GM21529 (cell line): ENCODE measurements around the gene GRB10.
A peak's percentile ranks its signal among the peaks of the same experiment; 100 is the strongest.

Source experiments
- ATAC-seq: cut with Tn5 transposase; IDR thresholded peaks from one replicate; pipeline ENCODE4 v1.9.1; 2021; ENCODE audit not compliant: unreplicated experiment

Gene GRB10

DNA sequence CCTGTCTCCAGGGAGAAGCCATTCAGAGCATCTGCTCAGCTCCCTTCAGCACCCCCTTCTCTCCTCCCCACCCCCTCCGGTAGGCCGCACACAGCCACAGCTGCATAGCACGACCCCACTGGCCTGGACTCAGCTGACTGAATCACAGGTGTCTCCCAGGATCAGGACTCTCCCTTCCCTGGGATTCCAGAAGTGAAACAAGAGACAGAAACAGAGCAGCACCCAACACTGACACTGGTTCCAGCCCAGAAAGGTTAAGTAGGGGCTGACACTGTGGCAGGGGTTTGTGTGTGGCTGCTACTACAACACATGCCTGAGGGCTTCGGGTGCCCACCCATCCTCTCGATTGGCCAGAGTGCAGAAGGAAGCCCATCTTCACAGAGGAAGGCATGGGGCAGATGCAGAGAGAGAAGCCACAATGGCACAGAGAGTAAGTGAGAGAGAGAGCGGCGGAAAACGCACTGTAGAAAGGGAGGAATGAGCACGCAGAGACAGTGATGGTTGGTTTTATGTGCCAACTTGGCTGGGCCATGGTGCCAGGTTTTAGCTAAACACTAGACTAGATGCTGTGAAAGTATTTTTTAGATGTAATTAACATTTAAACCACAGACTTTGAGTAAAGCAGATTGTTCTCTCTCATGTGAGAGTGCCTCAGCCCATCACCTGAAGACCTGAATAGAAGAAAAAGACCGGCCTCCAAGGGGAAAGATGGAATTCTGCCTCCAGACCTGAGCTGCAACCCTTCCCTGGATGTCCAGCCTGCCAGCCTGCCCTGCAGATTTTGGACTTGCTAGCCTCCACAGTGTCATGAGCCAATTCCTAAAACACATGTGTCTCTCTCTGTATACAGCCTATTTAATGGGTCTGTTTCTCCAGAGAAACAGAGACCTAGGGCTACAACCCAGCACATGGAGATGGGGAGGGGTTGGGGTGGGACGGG lies 107.5 kb downstream of the GRB10 start:
- ATAC-seq: no peak

DNA sequence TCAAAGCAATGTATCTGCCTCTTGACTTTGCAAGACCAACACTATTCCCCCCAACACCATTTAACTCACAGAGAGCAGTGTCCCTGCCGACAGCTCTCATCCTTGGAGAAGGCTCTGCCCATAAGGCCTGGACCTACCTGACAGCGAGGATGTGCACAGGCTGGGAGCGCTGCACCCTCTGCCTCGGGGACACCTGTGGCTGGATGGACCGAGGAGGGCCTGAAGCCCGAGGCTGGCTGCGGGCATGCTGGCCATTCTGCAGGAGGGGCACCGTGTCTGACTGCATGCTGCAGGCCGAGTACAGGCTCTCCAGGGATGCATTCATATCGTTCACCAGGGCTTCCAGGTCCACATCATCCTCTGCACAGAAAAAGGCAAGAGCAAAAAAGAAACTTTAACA lies 108.4 kb downstream of the GRB10 start:
- ATAC-seq: no peak

DNA sequence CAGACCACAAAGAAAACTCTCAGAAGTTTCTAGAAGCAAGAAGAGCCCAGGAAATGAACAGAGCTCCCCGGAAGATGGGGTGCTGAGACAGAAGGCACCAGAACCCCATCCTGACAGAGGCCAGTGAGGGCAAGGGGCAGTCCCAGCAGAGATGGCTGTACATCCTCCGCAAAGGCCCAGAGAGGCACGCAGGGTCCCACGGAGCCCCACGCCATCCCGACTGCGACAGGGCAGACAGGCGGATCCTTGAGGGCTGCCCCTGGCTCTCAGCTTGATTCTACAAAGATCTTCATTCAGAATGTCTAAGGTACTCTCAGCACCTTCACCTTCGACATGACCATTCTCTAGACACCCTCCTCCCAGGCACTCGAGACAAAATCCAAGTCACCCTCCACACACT lies 109.6 kb downstream of the GRB10 start:
- ATAC-seq: no peak

- no peak for ATAC-seq
Measured at GRCh38 chr7:50672045-50672444, 110.7 kb downstream of the GRB10 start.

GRCh38 chr7:50671386-50671785 lies 111.3 kb downstream of the GRB10 start:
- no peak for ATAC-seq

DNA sequence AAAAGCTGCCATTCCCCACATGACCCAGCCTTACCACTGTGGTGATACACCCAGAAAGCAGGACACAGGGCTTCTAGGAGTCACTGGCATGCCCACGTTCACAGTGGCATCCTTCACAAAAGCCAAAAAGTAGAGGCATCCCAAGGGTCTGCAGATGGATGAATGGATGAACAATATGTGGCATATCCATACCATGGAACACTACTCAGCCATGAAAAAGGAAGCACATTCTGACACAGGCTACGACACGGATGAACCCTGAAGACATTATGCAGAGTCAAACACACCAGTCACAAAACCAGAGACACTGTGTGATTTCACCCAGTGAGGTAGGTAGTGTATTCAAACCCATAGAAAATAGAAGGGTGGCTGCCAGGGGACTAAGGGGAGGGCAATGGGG lies 112.8 kb downstream of the GRB10 start:
- no peak for ATAC-seq

GRCh38 chr7:50667789-50668226 lies 114.9 kb downstream of the GRB10 start:
- no peak for ATAC-seq

DNA sequence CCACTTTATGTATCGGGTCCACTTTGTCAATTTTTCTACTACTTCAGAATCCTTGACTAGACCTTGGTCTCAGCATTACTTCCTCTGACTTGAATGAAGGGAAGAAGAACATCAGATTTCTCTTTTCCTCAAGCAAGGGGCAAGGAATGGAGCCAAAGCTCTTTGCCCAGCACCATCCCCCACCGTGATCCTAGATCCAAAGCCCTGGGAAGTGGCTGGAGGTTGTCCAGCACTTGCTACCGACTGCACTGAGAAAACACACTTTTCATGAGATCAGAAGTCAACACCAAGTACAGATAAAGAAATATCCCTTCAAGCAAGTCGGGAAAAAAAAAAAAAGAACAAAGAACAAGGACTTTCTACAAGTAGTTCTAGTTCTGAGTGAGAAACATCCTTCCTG lies 115.4 kb downstream of the GRB10 start:
- no peak for ATAC-seq

GRCh38 chr7:50666124-50666496 lies 116.6 kb downstream of the GRB10 start:
- no peak for ATAC-seq

GRCh38 chr7:50665403-50666123 lies 117.1 kb downstream of the GRB10 start:
- ATAC-seq: no peak

DNA sequence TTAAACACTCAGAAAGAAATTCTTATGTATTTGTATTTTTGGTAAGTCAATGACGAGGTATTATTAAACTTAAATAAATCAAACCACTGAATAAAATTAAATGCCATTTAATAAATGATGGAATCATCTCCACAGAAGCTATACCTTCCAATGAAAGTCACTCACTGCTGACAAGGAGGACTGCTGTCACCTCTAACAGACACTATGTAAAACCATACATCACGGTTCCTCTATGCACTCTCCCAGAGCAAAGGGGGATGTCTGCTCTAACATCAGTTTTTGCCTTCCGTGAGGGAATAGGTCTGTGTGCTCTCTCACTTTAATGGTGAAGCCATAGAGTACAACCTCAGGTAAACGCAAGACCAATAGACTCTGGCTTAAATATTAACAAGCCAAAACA lies 117.8 kb downstream of the GRB10 start:
- peak; percentile 22 for ATAC-seq

DNA sequence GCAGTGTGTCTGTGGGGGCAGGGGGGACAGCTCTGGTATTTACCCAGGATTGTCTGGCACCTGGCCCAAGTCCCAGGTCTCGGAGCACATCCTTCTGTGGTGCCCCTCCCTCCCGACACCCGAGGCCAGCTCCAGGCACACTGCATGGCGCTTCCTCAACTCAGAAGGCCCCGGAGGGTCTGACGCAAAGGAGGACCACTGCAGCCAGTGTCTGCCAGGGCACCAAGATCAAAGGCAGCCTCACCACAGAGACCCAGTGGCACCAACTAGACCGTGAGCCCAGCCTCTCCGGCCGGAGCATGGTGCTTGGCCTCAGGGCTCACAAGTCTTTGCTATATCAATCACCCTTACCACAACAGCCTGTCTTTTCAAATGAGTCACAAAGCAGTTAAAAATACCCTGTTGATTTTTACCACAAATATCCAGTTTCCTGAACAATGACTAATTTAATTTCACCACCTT lies 118.2 kb downstream of the GRB10 start:
- ATAC-seq: peak; percentile 48

DNA sequence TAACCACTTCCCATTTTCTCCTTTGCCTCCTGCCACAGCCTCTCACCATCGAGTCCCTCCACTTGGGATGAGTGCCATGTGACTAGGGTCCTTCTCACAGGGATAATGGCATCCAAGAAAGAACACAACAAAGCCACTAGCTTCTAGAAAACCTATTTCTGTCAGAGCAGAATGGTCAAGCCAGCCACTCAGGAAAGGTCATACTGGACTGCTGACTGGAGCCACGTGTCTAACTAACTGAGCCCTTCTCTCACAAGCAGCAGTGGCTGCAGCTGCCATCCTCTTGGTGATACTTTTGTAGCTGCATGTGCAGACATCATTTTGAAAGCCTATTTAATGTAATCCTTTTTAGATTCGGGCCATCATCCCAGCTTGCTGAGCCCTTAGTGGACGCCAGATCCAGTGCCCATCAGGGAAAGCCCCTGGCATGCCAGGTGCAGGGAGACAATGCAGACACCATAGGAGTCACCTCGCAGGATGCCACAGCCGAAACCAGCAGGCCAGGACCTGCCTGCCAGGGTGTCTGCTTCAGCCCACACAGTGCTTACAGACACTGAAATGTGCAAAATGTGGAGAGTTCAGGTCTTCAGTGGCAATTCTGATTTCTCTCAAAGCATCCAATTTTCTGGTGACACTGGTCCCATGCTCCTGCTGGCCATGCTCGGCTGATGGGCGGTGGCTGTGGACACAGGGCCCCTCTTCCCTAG lies 119.1 kb downstream of the GRB10 start:
- ATAC-seq: no peak

DNA sequence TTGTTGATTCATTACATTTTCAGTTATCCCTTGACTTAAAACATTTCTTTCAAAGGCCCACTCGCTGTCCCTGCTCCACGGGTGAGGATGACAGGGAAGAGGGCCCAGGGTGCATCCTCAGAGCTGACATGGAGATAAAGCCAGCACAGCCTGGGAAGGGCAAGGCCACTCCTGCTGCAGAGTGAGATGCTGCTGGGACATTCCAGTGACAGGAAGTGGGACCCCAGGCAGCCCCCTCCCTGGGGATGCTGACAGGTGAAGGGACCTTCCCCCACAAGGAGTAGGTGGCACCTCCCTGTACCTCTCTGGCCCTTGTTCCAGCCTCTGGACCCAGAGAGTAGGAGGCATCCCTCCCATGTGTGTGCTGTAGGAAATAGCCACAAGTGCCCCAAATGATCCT lies 119.7 kb downstream of the GRB10 start:
- no peak for ATAC-seq

DNA sequence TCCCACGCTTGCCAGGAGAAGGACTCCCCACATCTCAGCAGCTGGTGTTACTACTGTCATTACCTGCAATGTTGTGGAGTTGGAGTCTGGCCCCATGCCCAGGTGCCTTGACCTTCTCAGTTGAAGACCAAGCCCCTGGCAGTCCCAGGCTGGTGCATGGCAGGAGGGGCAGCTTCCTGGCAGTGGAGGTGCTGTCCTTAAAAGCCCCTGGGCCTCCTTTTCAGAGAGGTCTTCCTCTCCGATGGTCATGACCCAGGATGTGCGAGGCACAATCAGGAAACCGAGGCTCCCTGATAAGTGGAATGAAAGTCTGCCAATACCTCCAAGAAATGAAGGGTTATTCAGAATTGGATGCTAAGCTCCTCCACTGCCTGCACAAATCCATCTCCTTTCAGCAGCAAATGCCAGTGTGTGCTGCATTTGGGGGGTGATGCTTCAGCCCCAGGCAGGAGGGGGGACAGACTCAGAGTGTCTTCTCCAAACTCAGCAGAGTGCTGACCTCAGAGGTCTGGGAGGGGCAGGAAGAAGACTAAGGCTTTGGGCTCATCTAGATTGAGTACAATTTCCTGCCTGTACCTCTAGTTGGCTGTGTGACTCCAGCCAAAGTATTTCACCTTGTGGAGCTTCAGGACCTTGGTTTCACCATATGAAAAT lies 120.5 kb downstream of the GRB10 start:
- ATAC-seq: peak; percentile 14

GRCh38 chr7:50661345-50662040 lies 121.2 kb downstream of the GRB10 start:
- ATAC-seq: peak; percentile 50

- no peak for ATAC-seq
Measured at GRCh38 chr7:50660830-50661175, 121.9 kb downstream of the GRB10 start.

GRCh38 chr7:50660040-50660829 lies 122.5 kb downstream of the GRB10 start:
- ATAC-seq: peak; percentile 20

DNA sequence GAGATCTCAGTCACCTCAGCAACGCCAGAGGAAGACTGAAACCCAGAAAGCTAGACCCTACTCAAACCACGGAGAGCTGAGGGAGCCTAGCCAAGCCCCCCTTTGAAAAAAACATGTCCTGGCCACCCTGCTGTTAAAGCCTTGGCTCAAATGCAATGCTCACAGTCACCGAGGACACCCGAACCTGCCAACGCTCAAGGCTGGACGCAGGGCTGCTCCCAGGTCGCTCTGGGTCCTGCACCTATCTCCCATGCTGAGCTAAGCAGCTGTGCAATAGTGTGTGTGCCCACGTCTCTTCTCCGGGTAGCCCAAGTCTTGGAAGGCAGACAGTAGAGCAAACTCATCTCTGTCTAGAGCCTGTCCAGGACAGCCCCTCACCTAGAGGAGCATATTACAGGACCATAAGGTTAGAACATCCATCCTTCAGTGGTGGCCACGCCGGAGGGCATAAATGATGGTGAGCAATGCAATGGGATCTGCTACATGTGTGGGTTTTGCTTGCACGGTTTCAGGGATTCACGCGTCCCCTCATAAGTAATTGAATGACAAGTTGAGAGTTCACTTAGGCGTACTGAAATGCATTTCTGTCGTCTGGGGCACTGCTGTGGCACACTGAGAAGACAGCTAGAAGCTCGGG lies 123.2 kb downstream of the GRB10 start:
- ATAC-seq: no peak
